GM21526 (cell line): Measurements from ENCODE around the gene PCDH9.
"Not testable (repeated sequence)": the region's sequence is repeated elsewhere in the genome, so short reads cannot be mapped to it uniquely, and the experiment has no call there.

Source experiments
- ATAC-seq: cut with Tn5 transposase; IDR thresholded peaks from one replicate; pipeline ENCODE4 v1.9.1; 2021; ENCODE audit warnings: moderate library complexity; ENCODE audit not compliant: unreplicated experiment, low FRiP score

The PCDH9 gene

DNA sequence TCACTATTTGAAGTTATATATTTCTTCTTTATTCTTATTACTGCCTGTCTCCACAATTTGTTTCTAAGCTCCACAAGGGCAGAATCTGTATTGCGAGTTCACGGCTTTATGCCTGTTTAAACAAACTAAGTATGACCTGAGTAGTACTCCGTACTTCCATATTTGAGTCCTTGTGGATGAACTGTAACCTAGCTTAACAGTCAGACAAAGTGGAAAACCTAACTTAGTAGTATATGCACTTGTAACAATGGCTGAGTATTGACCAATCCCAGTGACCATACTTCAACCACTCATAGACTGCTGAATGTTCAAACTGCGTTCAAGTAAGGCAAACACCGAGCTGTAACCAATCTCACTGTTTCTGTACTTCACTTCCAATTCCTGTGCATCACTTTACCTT lies 292.7 kb downstream of the PCDH9 start:
- ATAC-seq, result no peak

- no peak for ATAC-seq
Observed at GRCh38 chr13:66933994-66934393, 296.1 kb downstream of the PCDH9 start.

- no peak for ATAC-seq
Observed at GRCh38 chr13:66933527-66933926, 296.6 kb downstream of the PCDH9 start.

- ATAC-seq, result no peak
Observed at GRCh38 chr13:66927562-66927961, 302.6 kb downstream of the PCDH9 start.

- ATAC-seq, result no peak
Observed at GRCh38 chr13:66926851-66927524, 303.1 kb downstream of the PCDH9 start.

- ATAC-seq, result no peak
Observed at GRCh38 chr13:66926200-66926850, 303.8 kb downstream of the PCDH9 start.

GRCh38 chr13:66922444-66922843 lies 307.7 kb downstream of the PCDH9 start:
- ATAC-seq, result no peak

DNA sequence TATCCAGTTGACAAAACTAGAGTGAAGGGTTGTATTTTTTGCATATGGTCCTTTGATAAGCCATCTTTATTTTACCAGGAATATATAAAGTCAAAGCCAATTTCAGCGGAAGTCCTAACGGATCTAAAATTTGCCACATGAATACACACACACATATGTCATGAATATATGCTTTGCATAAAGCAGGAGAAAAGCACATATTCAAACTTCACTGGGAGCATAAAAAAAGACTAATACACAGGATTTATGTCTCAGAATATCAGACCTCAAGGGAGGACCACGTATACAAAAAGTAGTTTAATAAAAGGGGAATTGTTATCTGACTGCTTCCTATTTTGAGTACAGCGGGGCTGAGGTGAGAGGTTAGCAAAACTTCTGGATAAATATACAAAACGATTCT lies 308.7 kb downstream of the PCDH9 start:
- no peak for ATAC-seq

DNA sequence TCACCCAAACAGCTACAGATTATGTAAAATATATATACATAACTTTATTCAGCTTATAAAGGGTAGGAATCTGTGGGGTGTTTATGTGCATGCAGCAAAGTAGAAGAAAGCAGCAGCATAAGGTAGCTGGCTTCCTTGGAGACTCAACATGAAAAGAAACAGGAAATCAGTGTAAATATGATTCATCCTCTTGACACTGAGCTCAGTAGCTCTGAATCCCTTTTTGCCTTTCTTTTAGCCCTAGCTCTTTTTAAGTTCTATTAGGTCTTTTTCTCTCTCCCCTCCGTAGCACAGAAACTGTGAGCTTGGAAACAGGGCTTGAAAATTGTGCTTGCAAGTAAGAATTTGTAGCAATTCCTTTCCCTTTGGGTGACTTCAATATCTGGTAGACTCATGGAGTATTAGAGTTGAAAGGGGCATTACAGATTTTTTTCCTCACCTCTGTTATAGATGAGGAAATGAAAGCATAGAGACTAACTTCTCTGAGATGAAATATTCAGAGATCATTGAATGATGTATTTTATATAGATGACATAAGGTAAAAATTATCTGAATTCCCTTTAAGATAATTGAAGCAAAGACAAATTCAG lies 314.4 kb downstream of the PCDH9 start:
- ATAC-seq, result no peak

DNA sequence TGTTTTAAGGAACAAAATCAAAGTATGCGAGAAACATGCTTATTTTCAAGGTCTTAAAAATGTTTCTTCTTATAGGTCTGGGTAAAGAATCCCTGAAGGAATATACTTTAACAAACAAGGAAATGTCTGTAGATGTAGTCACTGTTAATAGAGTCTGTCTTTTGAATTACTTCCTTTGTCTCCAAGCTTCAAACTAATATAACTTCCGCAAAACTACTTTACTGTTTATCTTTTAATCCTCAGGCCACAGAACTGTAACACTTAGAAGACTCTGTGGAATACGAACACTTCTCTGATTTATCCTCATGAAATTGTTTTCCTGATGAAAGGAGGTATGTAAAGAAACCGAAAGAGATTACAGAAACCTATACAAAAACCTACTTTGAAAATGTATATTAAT lies 316.0 kb downstream of the PCDH9 start:
- ATAC-seq, result no peak

GRCh38 chr13:66911411-66911939 lies 318.7 kb downstream of the PCDH9 start:
- ATAC-seq, result no peak

DNA sequence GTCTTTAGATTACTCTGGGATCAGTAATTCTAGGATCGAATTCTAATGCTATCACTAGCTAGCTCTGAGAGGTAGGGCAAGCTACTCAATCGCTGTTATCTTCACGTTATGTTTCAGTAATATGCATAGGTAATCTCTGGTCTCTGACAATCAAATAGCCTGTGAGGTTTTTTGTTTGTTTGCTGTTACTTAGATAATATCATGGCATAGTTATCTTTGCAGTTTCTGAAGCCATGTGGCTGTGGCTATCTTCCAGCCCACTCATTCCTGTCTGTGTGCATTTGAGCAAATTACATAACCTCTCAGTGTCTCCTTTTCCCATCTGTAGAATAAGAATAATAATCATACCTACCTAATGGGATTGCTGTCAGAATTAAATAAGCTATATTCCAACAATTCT lies 330.2 kb downstream of the PCDH9 start:
- ATAC-seq, result no peak

- ATAC-seq, result no peak
Observed at GRCh38 chr13:66896933-66897332, 333.2 kb downstream of the PCDH9 start.

- ATAC-seq, result no peak
Observed at GRCh38 chr13:66895780-66896179, 334.4 kb downstream of the PCDH9 start.

DNA sequence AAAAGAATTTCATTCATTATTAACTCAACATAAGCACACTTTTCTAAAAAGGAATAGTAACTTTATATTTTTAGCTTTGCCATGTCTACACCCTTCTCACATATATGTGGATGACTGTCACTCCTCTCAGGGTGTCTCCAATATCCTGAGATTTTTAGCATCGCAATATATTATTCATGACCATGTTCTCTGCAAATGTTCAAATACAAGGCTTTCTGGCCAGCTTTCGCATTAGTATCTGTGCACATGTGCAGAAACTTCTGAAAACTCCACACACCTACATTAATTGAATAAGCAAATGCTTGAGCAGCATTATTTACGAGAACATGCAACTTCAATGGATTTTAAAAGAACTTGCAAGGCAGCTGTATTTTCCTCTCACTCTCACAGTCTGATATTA lies 334.8 kb downstream of the PCDH9 start:
- ATAC-seq, result no peak

DNA sequence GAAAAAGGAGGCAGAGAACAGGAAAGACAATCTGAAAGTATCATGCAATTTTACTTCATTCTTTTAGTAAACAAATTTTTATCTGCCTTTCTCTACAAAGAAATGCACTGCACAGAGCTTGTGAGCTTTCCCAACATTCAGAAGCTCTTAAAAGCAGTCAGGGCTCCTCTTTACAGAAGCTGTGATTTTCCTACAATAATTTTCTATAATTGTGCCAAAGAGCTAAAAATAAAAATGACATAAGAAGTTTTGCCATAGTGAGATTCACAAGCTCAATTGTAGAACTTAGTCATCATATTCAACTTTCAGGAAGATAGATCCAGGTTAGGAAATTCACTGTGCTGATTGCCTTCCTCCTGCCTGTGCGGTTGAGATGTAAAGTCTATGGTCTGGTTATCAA lies 341.4 kb downstream of the PCDH9 start:
- ATAC-seq, result no peak

DNA sequence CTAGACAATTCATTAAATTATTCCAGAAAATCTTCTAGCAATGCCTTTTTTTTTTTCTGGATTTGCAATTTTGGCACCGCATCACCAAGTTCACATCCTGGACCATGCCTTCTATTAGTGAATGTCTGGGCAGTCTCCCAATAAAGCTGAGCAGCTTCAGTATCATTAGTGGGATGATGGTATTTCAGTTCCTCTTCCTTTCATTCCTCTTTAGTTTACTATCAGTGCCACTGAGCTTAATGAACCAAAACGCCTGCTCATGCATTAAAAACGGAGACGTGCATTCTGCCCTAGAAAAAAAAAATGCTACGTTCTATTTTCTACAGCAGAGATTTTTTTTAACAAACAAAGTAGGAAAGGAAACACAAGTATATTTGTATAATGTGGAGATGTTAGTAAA lies 343.0 kb downstream of the PCDH9 start:
- peak; percentile 85 for ATAC-seq

GRCh38 chr13:66886264-66886663 lies 343.9 kb downstream of the PCDH9 start:
- no peak for ATAC-seq

- ATAC-seq, result not testable (repeated sequence)
Observed at GRCh38 chr13:66881170-66881569, 349.0 kb downstream of the PCDH9 start.

DNA sequence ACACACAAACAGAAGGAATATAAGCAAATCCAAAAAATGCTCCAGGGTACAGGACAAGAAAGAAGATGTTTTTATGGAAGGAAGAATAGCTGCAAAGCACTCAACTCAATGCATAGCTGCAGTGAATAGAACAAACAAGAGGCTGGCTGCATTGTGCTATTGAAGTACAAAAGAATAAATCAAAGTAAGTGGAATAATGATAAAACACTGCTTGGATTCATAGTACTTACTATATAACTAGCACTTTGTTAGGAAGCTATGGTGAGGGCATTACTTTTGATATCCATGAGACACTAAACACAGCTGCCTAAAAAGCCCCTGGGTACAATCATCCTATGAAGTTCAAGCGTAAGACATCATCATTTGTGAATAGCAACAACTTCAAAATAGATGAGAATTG lies 350.1 kb downstream of the PCDH9 start:
- ATAC-seq, result no peak

- no peak for ATAC-seq
Observed at GRCh38 chr13:66875264-66875663, 354.9 kb downstream of the PCDH9 start.

DNA sequence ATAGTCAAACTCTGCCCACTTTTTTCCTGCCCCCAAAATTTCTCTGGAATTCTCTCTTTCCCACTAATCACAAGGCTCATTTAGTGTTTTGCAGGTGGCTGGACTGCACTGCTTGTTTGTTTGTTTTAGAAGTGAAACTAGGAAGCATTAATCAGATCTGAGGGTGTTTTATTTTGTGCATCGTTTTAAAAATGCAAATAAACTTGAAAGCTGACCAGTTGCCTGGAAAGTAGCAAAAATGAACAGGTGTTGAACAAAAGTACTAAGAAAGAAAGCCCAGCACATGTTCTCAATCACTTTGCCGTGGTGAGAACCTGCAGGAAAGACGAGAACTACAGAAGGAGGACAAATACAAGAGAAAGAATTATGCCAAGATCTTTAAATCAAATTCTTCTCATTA lies 365.5 kb downstream of the PCDH9 start:
- ATAC-seq, result no peak
